Measurements from ENCODE around the gene ADCY9.
"Not testable (repeated sequence)": the region's sequence is repeated elsewhere in the genome, so short reads cannot be mapped to it uniquely, and the experiment has no call there.

The ADCY9 gene

GRCh38 chr16:3959148-3959547 lies 157.1 kb downstream of the ADCY9 start:
- ATAC-seq (replicated peaks): no peak
- Mint-ChIP-seq H3K4me1 (peaks cover 4 to 11% of the 10 kb centered on the region in 2 donors), H3K27ac (no peak overlapping the region), H3K4me3 (no peak overlapping the region), H3K9me3 (peaks cover 0 to 2% of the 10 kb centered on the region in 2 donors), H3K36me3 (no peaks in the 10 kb centered on the region), H3K27me3 (peaks cover 22 to 29% of the 10 kb centered on the region in 2 donors)
- DNase-seq: no peak

DNA sequence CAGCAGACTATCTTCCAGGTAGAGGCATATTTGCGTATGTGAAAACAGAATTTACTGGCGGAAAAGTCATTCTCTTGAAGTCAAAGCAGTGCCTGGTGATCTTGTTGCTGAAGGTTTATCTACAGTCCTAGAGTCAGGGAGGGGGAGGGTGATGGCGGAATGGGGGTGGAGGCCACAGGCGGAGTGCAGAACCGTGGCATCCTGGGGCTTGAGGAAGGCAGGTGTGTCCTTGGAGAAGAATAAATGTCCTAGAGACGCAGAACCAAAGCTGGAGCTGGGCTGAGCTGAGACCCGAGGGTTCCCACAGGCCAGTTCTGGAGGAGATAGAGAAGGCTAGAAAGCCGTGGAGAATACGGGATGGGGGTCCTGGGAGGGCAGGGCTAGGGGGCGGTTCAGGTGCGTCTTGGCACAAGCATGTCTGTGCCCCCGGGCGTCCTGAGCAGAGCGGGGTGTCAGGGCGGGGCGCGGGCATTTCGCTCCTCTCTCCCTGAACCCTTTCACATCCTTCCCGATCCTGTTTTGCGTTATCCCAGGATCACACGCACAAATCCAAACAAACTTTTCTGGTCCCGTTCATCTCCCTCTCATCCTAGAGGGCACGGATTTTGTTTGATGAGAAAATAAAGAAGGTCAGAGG lies 158.8 kb downstream of the ADCY9 start:
- H3K9me3 Mint-ChIP-seq: no peaks in the 10 kb centered on the region
- no peak overlapping the region for H3K27ac Mint-ChIP-seq
- H3K4me1 Mint-ChIP-seq: peaks cover 1 to 3% of the 10 kb centered on the region in 2 donors
- H3K36me3 Mint-ChIP-seq: no peaks in the 10 kb centered on the region
- DNase-seq (no peak), ATAC-seq (replicated peaks) (no peak)
- H3K27me3 Mint-ChIP-seq: peaks cover 26 to 29% of the 10 kb centered on the region in 2 donors
- no peak overlapping the region for H3K4me3 Mint-ChIP-seq

- peaks cover 44 to 47% of the 10 kb centered on the region in 2 donors for H3K27me3 Mint-ChIP-seq
- ATAC-seq (replicated peaks) (no peak), DNase-seq (no peak)
- H3K4me1 Mint-ChIP-seq: peaks cover 3 to 6% of the 10 kb centered on the region in 2 donors
- H3K36me3 Mint-ChIP-seq: no peaks in the 10 kb centered on the region
- H3K27ac Mint-ChIP-seq: no peak overlapping the region
- no peaks in the 10 kb centered on the region for H3K9me3 Mint-ChIP-seq
- no peak overlapping the region for H3K4me3 Mint-ChIP-seq
Measured at GRCh38 chr16:3954411-3954921, 161.8 kb downstream of the ADCY9 start.

GRCh38 chr16:3953728-3954410 lies 162.4 kb downstream of the ADCY9 start:
- Mint-ChIP-seq H3K36me3 (no peaks in the 10 kb centered on the region), H3K27ac (no peak overlapping the region), H3K4me1 (peaks cover 3 to 6% of the 10 kb centered on the region in 2 donors), H3K9me3 (no peaks in the 10 kb centered on the region), H3K4me3 (no peak overlapping the region), H3K27me3 (peaks cover 44 to 49% of the 10 kb centered on the region in 2 donors)
- DNase-seq: no peak
- no peak for ATAC-seq (replicated peaks)

GRCh38 chr16:3952737-3953131 lies 163.5 kb downstream of the ADCY9 start:
- H3K36me3 Mint-ChIP-seq: no peaks in the 10 kb centered on the region
- no peak overlapping the region for H3K27ac Mint-ChIP-seq
- H3K27me3 Mint-ChIP-seq: peaks cover 40 to 52% of the 10 kb centered on the region in 2 donors

DNA sequence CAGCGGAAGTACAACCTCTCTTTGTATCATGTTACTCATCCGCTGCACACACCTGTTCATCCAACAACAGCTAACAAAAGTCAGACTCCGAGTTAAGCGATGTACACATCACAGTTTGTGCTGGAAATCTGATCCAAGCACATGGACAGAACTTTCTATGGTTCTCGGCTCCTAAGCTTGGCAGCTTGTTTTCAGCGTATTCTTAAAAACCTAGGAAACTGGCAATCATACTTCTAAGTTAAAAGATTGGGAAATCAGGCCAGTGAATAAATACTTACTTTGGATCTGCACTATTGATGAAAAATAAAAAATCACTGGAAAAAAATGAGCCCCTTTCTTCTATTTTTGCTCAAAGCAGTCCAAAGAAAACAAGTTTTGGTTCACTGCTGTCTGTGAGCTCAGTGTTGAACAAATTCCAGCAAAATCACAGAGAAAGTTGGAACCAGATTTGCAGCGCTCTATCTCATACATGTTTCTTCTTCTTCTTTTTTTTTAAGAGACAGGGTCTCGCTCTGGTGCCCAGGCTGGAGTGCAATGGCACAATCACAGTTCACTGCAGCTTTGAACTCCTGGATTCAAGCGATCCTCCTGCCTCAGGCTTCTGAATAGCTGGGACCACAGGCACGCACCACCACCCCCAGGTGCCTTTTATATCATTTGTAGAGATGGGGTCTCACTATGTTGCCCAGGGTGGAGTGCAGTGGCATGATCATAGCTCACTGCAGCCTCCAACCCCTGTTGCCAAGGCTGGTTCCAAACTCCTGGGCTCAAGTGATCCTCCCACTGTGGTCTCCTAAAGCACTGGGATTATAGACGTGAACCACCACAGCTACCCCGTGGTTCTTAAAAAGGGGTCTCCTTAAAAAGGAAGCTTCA lies 164.1 kb downstream of the ADCY9 start:
- H3K36me3 Mint-ChIP-seq: no peaks in the 10 kb centered on the region
- H3K27me3 Mint-ChIP-seq: peaks cover 34 to 45% of the 10 kb centered on the region in 2 donors
- ATAC-seq (replicated peaks) (no peak), DNase-seq (no peak)
- H3K4me1 Mint-ChIP-seq: peaks cover 3 to 6% of the 10 kb centered on the region in 2 donors
- no peak overlapping the region for H3K27ac Mint-ChIP-seq
- H3K4me3 Mint-ChIP-seq: no peak overlapping the region
- H3K9me3 Mint-ChIP-seq: no peaks in the 10 kb centered on the region

More at GRCh38 chr16:3952737-3953131, 163.5 kb downstream of the ADCY9 start:
- no peaks in the 10 kb centered on the region for H3K9me3 Mint-ChIP-seq
- peak; percentile 41 to 61 for ATAC-seq (replicated peaks)
- H3K4me3 Mint-ChIP-seq: no peak overlapping the region
- no peak for DNase-seq
- peaks cover 3 to 6% of the 10 kb centered on the region in 2 donors for H3K4me1 Mint-ChIP-seq

DNA sequence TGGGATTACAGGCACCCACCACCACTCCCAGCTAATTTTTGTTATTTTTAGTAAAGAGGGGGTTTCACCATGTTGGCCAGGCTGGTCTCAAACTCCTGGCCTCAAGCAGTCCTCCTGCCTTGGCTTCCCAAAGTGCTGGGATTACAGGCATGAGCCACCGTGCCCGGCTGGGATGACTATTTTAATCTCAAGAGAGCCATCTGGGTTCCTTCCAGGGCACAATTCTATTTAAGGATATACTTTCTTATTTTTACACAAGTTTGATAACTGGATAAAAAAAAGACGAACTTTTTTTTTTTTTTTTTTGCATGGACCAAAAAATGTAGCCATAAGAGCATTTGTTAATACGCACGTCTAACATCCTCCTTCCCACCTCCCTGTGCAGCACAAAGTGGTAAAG lies 164.9 kb downstream of the ADCY9 start:
- not testable (repeated sequence) for DNase-seq; ATAC-seq (replicated peaks); H3K27ac Mint-ChIP-seq; H3K9me3 Mint-ChIP-seq; H3K4me1 Mint-ChIP-seq; H3K36me3 Mint-ChIP-seq; H3K4me3 Mint-ChIP-seq
- peaks cover 30 to 44% of the 10 kb centered on the region in 2 donors for H3K27me3 Mint-ChIP-seq

DNA sequence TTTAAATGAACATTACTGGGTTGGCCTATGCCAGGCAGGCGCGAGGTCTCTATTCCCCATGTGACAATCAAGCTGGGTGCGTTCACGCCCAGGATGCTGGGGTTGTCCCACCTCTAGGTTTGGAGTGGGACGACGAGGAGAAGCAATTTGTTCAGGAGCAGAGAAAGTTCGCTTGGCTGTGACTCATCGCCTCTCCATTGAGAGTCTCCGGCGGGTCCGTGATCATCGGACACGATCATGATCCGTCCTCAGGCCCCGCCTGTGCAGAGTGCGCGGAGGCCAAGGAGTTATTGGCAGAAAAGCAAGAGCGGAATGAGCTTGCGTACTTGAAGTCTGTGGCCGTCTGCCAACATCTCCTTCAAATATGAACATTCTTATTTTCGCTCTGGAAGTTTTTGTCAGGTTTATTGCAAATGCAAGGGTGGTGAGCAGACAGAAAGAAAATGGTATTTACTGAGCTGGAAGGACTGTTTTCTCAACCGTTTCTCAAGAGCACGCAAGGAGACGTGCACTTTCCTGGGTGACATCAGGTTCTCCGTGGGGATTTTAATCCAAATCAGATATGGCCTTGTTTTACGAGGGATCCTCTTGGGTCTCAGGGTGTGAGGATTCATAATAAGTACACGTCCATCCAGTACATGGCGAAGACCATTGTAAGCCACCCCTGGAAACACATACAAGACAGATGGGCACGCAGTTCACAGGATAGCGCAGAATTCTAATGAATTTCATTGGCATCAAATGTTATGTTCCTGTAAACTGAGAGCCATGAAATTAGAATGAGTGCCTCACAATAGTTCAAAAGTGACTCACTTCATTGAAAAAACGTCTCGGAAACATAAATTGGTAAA lies 165.7 kb downstream of the ADCY9 start:
- no peak overlapping the region for H3K4me3 Mint-ChIP-seq
- no peak overlapping the region for H3K27ac Mint-ChIP-seq
- DNase-seq (no peak), ATAC-seq (replicated peaks) (no peak)
- H3K36me3 Mint-ChIP-seq: no peaks in the 10 kb centered on the region
- peaks cover 3 to 6% of the 10 kb centered on the region in 2 donors for H3K4me1 Mint-ChIP-seq
- peaks cover 30 to 44% of the 10 kb centered on the region in 2 donors for H3K27me3 Mint-ChIP-seq
- H3K9me3 Mint-ChIP-seq: no peaks in the 10 kb centered on the region

GRCh38 chr16:3949946-3950342 lies 166.3 kb downstream of the ADCY9 start:
- Mint-ChIP-seq H3K9me3 (no peaks in the 10 kb centered on the region), H3K4me1 (peaks cover 3 to 6% of the 10 kb centered on the region in 2 donors), H3K4me3 (no peak overlapping the region), H3K27ac (no peak overlapping the region), H3K36me3 (no peaks in the 10 kb centered on the region), H3K27me3 (peaks cover 30 to 44% of the 10 kb centered on the region in 2 donors)
- DNase-seq (no peak), ATAC-seq (replicated peaks) (no peak)

DNA sequence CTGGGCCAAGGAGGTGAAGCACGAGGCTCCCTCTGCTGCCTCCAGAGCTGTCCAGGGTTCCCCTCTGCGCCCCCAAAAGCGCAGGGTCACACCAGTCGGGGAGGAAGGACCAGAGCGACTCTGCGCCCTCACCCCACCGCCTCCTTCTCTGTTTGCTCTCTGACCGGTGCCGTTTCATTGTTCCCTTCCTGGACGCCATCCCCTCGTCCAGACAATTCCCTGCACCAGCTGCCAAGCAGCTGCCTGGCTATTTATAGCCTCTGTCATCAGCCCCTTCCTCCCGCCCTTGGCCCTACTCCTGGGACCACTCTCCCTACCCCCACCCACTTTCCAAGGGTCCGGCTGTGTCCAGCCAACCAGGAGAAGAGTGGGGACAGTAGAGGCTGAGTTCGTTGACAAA lies 167.0 kb downstream of the ADCY9 start:
- Mint-ChIP-seq H3K36me3 (no peaks in the 10 kb centered on the region), H3K4me1 (peaks cover 3 to 6% of the 10 kb centered on the region in 2 donors), H3K4me3 (no peak overlapping the region), H3K27ac (no peak overlapping the region), H3K9me3 (no peaks in the 10 kb centered on the region), H3K27me3 (peaks cover 24 to 40% of the 10 kb centered on the region in 2 donors)
- DNase-seq (no peak), ATAC-seq (replicated peaks) (no peak)

DNA sequence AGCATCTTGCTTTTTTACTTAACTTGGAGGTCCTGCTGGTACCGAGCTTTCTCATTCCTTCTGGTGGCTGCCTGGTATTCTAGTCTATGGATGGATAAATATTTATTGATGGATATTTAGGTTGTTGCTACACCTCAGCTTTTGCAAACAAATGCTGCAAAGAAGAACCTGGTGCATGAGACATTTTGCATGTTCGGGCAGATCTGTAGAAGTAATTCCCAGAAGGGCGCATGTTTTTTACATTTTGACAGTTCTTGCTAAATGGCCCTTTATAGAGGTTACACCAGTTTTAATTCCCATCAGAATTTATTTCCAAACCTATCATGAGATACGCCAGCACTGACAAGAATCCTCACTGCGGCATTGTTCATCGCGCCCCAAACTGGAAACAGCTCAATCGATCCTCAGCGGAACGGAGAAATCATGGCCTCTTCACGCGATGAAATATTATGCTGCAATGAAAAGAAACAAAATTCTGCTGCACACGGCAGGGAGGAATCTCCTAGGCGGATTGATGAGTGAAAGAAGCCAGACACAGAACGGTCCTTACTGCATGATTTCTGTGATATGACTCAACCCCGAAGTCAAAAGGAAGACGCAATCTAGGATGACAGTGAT lies 167.8 kb downstream of the ADCY9 start:
- no peaks in the 10 kb centered on the region for H3K36me3 Mint-ChIP-seq
- peaks cover 22 to 33% of the 10 kb centered on the region in 2 donors for H3K27me3 Mint-ChIP-seq
- peaks cover 3 to 6% of the 10 kb centered on the region in 2 donors for H3K4me1 Mint-ChIP-seq

DNA sequence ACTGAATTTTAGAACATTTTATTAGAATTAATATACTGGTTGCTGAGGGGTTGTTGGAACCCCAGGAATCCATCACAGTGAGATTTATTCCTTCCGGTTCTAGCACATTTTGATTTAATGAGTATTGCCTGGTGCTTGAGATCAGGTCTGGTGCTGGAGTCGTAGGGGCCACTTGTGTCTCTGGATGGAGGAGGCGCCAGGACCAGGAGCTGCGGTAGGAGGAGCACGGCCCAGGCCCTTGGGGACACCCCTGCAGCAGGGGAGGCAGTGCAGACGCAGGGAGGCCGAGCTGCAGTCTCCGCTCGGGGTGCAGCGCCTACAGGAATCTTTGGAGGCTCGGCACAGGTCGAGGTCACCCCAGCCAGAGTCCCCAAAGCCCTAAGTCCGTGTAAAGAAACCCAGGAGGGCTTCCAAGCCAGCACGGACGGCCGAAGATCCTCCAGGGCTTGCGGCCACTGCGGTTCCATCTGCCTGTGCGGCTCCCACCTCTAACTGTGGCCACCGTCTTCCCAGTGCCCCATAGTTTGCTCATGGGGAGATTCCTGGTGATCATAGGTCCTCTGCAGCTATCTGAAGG lies 169.6 kb downstream of the ADCY9 start:
- H3K36me3 Mint-ChIP-seq: no peaks in the 10 kb centered on the region
- H3K9me3 Mint-ChIP-seq: peaks cover 0 to 3% of the 10 kb centered on the region in 2 donors
- DNase-seq (no peak), ATAC-seq (replicated peaks) (no peak)
- no peak overlapping the region for H3K27ac Mint-ChIP-seq
- H3K27me3 Mint-ChIP-seq: peaks cover 11 to 28% of the 10 kb centered on the region in 2 donors
- no peak overlapping the region for H3K4me3 Mint-ChIP-seq
- peaks cover 0 to 2% of the 10 kb centered on the region in 2 donors for H3K4me1 Mint-ChIP-seq

More for the DNA sequence above, 167.8 kb downstream of the ADCY9 start:
- DNase-seq (no peak), ATAC-seq (replicated peaks) (no peak)
- no peak overlapping the region for H3K27ac Mint-ChIP-seq
- no peak overlapping the region for H3K4me3 Mint-ChIP-seq
- no peaks in the 10 kb centered on the region for H3K9me3 Mint-ChIP-seq
